GM12874 (cell line): ENCODE results near the gene PDE8A.

Experiments used
- TF ChIP-seq, protein P1 (sequence below): IDR thresholded peaks from 2 replicates; pipeline ENCODE4 v1.5.1; 2011; ENCODE audit warnings: low read depth, mild to moderate bottlenecking, control low read depth, low read length, moderate library complexity; ENCODE audit not compliant: insufficient read depth

Gene PDE8A

DNA sequence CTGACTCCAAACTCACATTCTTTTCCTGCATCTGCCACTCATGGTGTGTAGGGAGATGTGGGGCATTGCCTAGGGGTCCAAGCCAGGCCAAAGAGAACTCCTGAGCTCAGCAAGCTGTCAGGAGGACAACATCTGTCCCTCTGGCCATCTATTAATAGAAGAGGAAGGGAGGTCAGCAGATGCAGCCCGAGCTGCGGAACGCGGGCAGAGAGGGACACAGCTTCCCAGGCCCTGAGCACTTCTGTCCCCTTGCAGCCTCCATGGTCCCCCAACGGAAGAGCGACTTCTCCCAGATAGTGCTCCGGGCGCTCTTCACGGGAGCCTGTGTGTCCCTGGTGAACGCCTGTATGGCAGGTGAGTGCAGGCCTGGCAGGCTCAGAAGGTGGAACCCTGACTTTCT, 37.3 kb upstream of the PDE8A start:
- TF ChIP-seq, protein P1, sequence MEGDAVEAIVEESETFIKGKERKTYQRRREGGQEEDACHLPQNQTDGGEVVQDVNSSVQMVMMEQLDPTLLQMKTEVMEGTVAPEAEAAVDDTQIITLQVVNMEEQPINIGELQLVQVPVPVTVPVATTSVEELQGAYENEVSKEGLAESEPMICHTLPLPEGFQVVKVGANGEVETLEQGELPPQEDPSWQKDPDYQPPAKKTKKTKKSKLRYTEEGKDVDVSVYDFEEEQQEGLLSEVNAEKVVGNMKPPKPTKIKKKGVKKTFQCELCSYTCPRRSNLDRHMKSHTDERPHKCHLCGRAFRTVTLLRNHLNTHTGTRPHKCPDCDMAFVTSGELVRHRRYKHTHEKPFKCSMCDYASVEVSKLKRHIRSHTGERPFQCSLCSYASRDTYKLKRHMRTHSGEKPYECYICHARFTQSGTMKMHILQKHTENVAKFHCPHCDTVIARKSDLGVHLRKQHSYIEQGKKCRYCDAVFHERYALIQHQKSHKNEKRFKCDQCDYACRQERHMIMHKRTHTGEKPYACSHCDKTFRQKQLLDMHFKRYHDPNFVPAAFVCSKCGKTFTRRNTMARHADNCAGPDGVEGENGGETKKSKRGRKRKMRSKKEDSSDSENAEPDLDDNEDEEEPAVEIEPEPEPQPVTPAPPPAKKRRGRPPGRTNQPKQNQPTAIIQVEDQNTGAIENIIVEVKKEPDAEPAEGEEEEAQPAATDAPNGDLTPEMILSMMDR: no peak

- TF ChIP-seq, protein P1: no peak
These were observed 36.8 kb upstream of the PDE8A start for GRCh38 chr15:84944861-84945260.

- TF ChIP-seq, protein P1: no peak
These were observed 34.7 kb upstream of the PDE8A start for GRCh38 chr15:84946772-84947489.

GRCh38 chr15:84947947-84948830, 33.5 kb upstream of the PDE8A start:
- TF ChIP-seq, protein P1: no peak

- TF ChIP-seq, protein P1: no peak
These were observed 32.6 kb upstream of the PDE8A start for GRCh38 chr15:84949043-84949442.

DNA sequence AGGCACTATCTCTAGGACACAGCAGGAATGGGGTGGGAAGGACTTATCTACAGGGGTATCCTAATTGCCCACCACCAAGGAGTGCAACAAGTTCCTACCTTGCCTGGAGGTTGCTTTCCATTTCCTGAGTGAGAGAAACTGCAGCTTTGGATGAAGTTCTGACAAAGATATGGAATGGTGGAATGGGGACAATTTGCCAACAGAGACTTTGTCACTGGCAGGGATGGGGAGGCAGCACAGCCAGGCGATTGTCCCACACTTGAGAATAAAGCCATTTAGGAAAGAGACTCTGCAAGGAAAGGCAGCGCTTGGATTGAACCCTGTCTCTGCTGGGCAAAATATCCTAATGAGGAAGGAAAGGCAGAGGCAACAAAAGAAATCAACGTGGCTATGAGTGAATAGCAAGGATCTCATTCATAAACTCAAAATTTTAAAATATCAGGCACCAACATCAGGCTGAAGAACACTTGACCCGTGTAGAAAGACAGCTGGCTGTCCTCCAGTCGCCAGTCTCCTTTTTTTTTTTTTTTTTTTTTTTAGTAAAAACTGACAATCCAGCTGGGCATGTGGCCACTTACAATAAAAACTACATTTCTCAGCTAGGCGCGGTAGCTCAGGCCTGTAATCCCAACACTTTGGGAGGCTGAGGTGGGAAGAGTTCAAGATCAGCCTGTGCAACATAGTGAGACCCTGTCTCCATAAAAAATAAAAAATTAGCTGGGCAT, 31.6 kb upstream of the PDE8A start:
- TF ChIP-seq, protein P1: no peak

DNA sequence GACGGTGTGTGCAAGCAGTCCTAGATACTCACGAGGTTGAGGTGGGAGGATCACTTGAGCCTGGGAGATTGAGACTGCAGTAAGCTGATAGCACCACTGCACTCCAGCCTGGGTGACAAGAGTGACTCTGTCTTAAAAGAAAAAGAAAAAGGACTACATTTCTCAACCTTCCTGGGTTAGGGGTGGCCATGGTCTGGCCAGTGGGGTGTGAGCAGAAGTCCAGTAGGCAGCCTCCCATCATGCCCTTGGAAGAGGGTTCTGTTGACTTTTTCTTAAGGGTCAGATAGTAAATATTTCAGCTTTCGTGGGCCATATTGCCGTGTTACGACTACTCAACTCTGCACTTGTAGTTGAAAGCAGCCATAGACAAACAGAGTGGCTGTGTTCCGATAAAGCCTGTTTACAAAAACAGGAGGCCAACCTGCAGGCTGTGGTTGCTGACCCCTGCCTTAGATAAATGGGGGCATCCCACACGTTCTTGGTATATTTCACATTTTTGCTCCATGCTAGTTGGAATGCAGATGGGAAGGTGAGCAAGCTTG, 31.0 kb upstream of the PDE8A start:
- TF ChIP-seq, protein P1: no peak
